Gastroesophageal sphincter (tissue), 3 donors: ENCODE measurements around the gene EFHC1.

Source experiments
- POLR2AphosphoS5 ChIP-seq: sonication (generic); formaldehyde crosslinking; IDR thresholded peaks from one replicate; pipeline ENCODE4 v1.6.1; 2017; ENCODE audit warnings: antibody characterized with exemption
- TF ChIP-seq, protein P1 (sequence below), 4 experiments: fragments of 200-600 bp in 2 of 4; fragments of 450-650 bp in 2 of 4; sonication (generic) in 1 of 4; IDR thresholded peaks; one replicate each; pipeline ENCODE4 v1.5.1; 2017 to 2019; ENCODE audit warnings: antibody characterized with exemption in 4 of 4, mild to moderate bottlenecking in 2 of 4, moderate library complexity in 2 of 4

DNA sequence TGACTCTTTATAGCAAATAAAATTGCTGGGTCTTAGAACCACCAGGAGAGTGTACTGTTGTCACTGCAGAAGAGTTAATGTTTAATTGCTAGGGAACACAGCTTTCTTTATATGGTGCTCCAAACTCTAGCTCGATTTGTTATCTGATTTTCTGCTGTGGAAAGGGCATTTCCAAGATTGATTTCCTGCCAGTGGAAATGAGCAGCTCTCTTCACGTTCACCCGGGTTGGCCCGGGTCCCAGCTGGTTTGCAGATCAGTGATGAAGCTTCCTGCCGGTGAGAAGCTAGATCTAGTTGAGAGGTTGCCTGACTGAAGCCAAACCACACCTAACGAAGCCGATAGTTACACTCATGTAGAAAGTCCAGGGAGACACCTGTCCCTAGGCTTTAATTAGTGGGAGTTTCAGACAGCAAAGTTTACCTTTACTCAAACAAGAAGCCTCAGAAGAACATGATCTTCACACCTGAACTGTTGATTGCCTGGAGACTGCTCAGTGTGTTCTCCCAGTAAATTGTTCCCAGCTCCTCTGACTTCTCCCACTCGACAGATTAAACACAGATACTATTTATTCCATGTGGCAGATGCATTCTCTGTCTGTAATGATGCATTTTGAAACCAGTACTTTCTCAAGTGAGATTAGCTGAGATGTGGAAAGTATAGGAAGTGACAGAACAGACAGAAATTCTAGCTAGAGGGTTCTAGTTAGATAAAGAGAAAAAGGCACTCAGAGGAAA lies 30.3 kb upstream of the EFHC1 start:
- TF ChIP-seq, protein P1, sequence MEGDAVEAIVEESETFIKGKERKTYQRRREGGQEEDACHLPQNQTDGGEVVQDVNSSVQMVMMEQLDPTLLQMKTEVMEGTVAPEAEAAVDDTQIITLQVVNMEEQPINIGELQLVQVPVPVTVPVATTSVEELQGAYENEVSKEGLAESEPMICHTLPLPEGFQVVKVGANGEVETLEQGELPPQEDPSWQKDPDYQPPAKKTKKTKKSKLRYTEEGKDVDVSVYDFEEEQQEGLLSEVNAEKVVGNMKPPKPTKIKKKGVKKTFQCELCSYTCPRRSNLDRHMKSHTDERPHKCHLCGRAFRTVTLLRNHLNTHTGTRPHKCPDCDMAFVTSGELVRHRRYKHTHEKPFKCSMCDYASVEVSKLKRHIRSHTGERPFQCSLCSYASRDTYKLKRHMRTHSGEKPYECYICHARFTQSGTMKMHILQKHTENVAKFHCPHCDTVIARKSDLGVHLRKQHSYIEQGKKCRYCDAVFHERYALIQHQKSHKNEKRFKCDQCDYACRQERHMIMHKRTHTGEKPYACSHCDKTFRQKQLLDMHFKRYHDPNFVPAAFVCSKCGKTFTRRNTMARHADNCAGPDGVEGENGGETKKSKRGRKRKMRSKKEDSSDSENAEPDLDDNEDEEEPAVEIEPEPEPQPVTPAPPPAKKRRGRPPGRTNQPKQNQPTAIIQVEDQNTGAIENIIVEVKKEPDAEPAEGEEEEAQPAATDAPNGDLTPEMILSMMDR (IDR thresholded peaks at IDR 0.05), result no peak
- TF ChIP-seq POLR2AphosphoS5, result no peak
